Activated T-cell treated with anti-CD3 and anti-CD28 coated beads for 1 hour (primary cell): ENCODE data around the gene LRP8.
"Not testable (repeated sequence)": the region's sequence is repeated elsewhere in the genome, so short reads cannot be mapped to it uniquely, and the experiment has no call there.

Source experiments
- DNase-seq: peaks from one replicate; pipeline ENCODE4 v3.0.0-alpha.2; 2020; ENCODE audit warnings: low read depth

The LRP8 gene

DNA sequence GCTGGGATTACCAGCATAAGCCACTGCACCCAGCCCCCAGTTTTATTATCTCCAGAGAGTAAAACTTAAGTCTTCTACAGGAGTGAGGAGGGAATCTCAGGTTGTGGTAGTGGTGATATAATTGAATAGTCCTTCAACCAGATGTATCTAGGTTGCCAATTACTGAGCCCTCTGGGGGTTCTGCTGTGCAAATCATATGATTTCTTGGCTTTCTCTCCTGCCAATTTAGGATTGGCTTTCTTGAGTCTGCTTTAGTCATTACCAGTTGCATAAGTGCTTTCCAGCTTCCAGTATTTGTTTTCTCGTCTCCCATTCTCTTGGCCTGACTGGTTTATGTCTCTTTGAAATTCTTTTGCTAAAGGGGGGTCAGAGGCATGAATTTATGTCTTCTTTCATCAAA is 120.1 kb downstream of the LRP8 start:
- DNase-seq, result no peak

DNA sequence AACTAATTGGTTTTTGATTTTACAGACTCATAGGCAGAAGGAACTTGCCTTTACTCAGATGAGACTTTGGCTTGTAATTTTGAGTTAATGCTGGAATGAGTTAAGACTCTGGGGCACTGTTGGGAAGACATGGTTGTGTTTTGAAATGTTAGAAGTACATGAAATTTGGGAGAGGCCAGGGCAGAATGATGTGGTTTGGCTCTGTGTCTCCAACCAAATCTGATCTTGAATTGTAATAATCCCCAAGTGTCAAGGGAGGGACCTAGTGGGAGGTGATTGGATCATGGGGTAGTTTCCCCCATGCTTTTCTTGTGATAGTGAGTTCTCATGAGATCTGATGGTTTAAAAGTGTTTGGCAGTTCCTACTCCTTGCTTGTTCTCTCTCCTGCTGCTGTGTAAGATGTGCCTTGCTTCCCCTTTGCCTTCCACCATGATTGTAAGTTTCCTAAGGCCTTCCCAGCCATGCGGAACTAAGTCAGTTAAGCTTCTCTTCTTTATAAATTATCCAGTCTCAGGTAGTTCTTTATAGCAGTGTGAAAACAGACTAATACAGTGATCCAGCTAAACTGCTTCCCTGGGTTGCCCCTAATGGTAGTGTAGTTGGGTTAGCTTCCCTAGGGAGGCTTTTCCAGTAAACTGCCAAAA is 121.0 kb downstream of the LRP8 start:
- no peak for DNase-seq

DNA sequence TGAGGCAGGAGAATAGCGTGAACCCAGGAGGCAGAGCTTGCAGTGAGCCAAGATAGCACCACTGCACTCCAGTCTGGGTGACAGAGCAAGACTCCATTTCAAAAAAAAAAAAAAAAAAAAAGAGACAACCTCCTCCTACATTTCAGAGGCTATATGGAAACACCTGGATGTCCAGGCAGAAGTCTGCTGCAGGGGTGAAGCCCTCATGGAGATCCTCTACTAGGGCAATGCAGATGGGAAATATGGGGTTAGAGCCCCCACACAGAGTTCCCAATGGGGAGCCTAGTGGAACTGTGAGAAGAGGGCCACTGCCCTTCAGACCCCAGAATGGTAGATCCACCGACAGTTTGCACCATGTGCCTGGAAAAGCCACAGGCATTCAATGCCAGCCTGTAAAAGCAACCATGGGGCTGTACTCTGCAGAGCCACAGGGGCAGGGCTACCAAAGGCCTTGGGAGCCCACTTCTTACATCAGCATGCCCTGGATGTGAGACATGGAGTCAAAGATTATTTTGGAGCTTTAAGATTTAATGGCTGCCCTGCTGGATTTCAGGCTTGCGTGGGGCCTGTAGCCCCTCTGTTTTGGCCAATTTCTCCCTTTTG is 121.7 kb downstream of the LRP8 start:
- DNase-seq, result not testable (repeated sequence)

DNA sequence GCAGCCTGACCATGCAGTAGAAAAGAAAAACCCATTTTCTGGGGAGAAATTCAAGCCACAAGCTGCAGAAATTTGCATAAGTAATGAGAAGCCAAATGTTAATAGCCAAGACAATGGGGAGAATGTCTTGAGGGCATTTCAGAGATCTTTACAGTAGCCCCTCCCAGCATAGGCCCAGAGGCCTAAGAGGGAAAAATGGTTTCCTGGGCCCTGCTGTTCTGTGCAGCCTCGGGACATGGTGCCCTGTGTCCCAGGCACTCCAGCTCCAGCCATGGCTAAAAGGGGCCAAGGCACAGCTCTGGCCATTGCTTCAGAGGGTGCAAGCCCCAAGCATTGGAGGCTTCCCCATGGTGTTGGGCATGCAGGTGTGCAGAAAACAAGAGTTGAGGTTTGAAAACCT is 122.4 kb downstream of the LRP8 start:
- not testable (repeated sequence) for DNase-seq

DNA sequence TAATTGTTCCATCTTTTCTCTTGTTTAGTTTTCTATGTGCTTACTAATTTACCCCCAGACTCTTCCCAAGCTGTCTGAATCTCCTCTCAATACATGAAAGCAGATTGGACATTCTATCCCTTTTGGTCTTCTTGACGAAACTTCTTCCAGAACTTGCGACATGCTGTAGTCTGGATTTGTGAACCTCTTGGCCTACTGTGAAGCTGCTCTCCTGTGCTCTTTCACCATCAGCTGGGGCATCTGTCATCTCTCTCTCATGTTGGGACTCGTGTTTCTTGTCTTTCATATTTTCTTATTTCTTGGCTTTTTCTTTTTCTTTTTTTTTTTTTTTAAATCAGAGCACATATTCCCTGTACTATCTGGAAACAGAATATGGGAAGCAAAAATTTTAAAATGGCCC is 124.4 kb downstream of the LRP8 start:
- DNase-seq, result no peak

DNA sequence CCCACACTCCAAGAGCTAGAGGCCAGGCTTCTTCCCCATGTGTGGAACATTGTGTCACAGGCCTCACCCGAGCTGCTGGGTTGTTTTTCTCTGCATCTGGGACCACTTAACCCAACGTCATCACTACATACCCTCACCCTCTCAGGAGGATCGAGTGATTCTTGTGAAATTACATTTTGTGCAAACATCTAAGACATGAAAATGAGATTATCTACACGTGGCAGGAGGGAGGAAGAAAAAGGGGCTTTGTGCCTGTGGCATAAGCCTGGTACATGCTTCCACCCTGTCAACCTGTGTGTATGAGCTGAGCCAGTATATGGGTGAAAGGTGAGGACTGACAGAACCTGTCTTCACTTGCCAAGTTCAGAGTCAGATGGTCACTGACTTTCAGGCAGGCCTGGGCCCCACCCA is 129.6 kb downstream of the LRP8 start:
- DNase-seq, result no peak

DNA sequence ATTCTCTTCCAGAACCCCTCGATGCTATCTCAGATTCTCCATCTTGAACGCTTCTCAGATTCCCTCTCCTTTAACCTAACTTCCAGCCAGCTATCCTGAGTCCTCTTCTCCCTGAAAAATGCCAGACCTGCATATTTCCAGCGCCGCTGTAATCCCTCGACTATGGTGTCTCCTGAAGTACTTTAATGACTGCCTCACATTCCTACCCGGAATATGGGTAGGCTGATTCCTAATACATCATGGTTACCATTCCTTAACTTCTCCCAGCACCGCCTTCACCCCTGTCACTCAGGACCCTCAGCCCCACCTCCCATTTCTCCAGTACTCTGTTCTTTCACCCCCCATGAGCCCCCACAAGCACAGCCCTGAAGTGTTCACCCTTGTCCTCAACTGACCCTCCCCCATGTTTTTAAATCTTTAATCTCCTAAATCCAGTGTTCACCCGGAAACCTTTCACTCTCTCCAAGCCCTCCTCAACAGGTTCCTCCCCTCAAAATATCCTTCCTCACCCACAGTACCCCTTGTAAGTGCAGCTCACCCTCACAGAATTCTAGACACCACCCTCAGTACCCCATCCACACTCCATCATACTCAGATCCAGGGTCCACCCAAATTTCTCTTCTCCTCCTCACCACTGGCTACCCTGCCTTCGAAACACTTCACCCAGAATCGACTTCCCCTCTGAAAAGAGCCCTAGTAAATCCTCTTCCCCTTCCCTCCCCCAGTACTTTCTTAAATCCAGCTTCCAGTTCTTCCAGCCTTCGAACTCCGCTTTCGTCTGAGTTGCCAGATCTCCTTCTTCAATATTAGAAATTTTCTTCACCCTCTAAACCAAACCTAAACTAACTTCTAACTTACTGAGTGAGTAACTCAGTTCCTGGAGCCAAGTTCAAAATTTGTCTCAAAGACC is 130.3 kb downstream of the LRP8 start:
- DNase-seq, result no peak

DNA sequence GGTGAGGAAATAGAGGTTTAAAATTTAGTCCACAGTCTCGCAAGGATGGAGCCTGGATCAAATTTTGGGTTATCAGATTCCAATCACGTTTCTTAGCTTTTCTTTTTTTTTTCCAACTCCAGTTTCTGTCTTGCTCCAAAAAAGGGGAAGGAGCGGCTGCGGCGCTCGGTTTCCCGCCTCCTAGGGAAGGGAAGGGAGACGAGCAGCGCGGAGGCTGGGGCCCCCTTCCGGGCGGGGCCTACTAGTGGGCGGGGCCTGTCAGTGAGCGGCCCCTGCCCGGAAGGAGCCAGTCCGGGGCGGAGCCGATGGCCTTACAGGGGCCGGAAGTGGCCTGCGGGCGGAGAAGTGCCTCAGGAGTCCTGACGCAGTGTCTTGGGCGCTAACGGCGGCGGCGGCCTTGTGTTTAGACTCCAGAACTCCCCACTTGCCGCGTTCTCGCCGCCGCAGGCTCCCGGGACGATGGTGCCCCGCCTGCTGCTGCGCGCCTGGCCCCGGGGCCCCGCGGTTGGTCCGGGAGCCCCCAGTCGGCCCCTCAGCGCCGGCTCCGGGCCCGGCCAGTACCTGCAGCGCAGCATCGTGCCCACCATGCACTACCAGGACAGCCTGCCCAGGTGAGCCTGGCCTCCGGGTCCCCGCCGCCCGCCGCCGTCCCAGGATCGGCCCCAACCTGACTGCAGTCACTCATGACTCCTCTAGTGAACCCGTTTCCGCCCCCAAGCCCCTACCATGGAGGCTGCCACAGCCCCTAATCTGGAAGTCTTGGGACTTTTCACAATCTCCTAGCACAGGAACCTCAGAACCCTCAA is 131.2 kb downstream of the LRP8 start, which contains the start of gene CPT2:
CPT2 (plus strand) TSS at position 340 of the 806 bp plus-strand sequence; CDS start at position 460, 120 bp downstream.
- peak; percentile 87 for DNase-seq

DNA sequence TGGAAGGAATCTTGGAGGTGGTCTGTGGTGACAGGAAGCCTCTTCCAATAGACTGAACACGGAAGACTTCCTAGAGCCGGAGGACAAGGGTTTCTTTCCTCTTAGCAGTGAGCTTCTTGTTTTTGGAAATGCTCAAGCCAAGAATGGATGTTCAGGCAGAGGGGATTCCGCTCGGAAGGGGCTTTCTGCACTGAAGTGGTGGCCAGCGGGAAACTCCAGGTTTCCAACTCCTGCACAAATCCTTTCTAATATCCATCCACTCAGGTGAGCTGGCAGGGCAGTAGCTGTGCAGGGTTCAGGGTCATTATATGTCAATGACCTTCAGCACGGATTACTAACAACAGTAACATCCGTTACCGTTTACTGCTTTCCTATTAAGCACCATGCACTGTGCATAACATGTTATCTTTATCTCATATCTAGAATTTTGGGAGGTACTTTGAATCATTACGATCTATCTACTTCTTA is 131.8 kb downstream of the LRP8 start:
- DNase-seq, result no peak

DNA sequence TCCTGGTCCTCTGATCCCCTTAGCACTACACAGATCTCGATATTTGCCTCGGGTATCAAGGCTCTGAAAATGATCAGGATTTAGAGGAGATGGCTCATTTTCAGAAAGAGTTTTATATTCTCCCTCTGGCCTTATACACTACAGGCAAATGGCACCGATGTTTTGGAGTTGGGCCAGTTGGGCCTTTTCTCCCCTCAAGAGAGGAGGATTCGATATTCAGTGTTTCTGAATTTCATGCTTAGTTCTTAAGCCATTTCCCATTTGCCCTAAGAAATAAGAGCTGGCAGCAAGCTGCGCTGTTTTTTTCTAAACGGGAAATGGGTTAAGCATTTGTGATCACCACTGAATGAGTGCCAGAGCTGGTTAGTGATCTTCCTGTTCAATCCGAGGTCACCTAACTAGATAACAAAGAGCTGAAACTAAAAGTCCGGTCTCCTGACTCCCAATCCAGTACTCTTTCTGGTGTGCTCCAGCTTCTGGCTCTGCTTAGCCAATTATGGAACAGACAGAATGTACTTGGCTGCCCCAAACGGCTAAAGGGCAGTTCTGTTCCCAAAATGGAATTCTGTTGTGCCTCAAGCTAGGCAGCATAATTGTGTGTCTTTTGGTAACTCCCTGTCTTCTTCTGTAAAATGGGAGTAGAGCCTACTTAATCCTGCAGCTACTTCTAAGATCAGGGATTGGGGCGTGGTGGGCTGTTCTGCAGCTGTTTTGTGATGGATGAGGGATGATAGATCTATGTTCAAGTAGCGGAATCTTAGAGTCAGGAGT is 132.4 kb downstream of the LRP8 start:
- DNase-seq, result no peak
